Neural progenitor cell (in vitro differentiated cells): ENCODE results near the gene TMEM250.

Experiments used
- EZH2 ChIP-seq: fragments of 200-600 bp; sonication (generic); IDR thresholded peaks from 2 replicates; pipeline ENCODE4 v1.6.1; 2017; ENCODE audit warnings: antibody characterized with exemption, mild to moderate bottlenecking, moderate library complexity
- TF ChIP-seq, protein P1 (sequence below): fragments of 200-600 bp; sonication (generic); IDR thresholded peaks from 2 replicates; pipeline ENCODE4 v1.5.1; 2017; ENCODE audit warnings: antibody characterized with exemption, mild to moderate bottlenecking

- TF ChIP-seq, protein P1, sequence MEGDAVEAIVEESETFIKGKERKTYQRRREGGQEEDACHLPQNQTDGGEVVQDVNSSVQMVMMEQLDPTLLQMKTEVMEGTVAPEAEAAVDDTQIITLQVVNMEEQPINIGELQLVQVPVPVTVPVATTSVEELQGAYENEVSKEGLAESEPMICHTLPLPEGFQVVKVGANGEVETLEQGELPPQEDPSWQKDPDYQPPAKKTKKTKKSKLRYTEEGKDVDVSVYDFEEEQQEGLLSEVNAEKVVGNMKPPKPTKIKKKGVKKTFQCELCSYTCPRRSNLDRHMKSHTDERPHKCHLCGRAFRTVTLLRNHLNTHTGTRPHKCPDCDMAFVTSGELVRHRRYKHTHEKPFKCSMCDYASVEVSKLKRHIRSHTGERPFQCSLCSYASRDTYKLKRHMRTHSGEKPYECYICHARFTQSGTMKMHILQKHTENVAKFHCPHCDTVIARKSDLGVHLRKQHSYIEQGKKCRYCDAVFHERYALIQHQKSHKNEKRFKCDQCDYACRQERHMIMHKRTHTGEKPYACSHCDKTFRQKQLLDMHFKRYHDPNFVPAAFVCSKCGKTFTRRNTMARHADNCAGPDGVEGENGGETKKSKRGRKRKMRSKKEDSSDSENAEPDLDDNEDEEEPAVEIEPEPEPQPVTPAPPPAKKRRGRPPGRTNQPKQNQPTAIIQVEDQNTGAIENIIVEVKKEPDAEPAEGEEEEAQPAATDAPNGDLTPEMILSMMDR: no peak
- TF ChIP-seq EZH2: no peak
Measured at GRCh38 chr9:136107953-136108647, 10.6 kb downstream of the TMEM250 start.
